ENCODE results near the gene RUNX2. TPM values are rescaled to one million over a fixed set of nuclear protein-coding genes. Genes with fewer than 3 reads are reported as not detected.

Gene RUNX2
- total and polyA plus RNA-seq, 10 donors: 0.86 to 9.4 (median 6.6) TPM

GRCh38 chr6:45619994-45620471, 291.9 kb downstream of the RUNX2 start:
- intact Hi-C loops (cut with DNase I; ENCODE audit: low total_unique reads): no loop called here
- Histone ChIP-seq H3K4me3 (no peak overlapping the region), H3K27ac (peak overlapping the region in 1 of 8 donors; percentile 25), H3K9me3 (no peaks in the 10 kb centered on the region), H3K27me3 (replicated peaks in 1 of 7) (no peaks in the 10 kb centered on the region), H3K36me3 (no peaks in the 10 kb centered on the region), H3K4me1 (peaks cover 0 to 10% (median 0%) of the 10 kb centered on the region in 6 donors)
- no peak for DNase-seq
- TF ChIP-seq POLR2A (IDR thresholded peaks at IDR 0.05) (no peak), POLR2AphosphoS5 (IDR thresholded peaks at IDR 0.05) (no peak)
- TF ChIP-seq, protein P1, sequence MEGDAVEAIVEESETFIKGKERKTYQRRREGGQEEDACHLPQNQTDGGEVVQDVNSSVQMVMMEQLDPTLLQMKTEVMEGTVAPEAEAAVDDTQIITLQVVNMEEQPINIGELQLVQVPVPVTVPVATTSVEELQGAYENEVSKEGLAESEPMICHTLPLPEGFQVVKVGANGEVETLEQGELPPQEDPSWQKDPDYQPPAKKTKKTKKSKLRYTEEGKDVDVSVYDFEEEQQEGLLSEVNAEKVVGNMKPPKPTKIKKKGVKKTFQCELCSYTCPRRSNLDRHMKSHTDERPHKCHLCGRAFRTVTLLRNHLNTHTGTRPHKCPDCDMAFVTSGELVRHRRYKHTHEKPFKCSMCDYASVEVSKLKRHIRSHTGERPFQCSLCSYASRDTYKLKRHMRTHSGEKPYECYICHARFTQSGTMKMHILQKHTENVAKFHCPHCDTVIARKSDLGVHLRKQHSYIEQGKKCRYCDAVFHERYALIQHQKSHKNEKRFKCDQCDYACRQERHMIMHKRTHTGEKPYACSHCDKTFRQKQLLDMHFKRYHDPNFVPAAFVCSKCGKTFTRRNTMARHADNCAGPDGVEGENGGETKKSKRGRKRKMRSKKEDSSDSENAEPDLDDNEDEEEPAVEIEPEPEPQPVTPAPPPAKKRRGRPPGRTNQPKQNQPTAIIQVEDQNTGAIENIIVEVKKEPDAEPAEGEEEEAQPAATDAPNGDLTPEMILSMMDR (IDR thresholded peaks at IDR 0.05 in 8 of 11, conservative IDR thresholded peaks at IDR 0.05 in 3 of 11): no peak
- WGBS, 5 donors: 73 to 87% (median 87%) methylated on average over 3 of the region's 3 CpGs

DNA sequence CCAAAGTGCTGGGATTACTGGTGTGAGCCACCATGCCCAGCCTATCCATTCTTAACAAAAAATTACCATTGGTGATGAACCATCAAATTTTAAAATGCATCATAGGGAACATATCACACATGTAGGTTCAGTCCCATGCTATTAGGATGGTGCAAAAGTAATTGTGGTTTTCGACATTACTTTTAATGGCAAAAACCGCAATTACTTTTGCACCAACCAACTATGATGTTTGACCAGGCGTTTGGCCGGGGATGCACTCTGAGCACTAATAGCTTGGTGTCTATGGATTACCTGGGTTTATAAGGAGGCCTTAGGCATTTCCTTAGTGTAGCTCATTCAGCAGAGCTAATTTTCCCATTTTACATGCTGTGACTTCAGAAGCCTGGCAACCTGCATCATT, 296.1 kb downstream of the RUNX2 start:
- no peak for DNase-seq

DNA sequence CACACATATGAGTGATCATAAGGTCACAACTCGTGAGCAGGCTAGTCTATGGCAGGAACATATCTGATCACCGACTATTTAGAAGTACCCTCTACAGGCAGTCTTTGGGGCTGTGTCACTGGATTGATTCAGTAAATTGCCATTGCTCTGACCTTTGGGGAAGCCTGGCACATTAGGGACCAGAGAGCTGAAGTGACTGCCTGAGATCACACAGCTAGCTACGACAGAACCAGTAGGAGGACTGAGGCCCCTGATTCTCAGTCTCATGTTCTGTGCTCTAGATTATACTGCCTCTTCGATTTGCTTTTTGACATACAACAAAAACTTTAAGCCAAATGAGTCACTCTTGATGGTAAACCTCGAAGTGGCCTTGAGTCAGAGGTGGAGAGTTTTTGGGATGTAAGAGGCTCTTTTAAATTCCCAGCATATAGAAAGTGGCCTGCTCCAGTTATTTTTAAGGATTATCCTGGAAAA, 297.1 kb downstream of the RUNX2 start:
- H3K9me3 ChIP-seq: no peaks in the 10 kb centered on the region
- 72 to 91% (median 86%) methylated on average over 5 of the region's 5 CpGs for WGBS, 5 donors
- intact Hi-C loops (cut with DNase I; ENCODE audit: low total_unique reads): no loop called here
- peaks cover 0 to 4% (median 0%) of the 10 kb centered on the region in 6 donors for H3K4me1 ChIP-seq
- DNase-seq: no peak
- TF ChIP-seq, protein P1 (IDR thresholded peaks at IDR 0.05 in 8 of 11, conservative IDR thresholded peaks at IDR 0.05 in 3 of 11): no peak
- no peak for TF ChIP-seq POLR2A (IDR thresholded peaks at IDR 0.05)
- no peak for TF ChIP-seq POLR2AphosphoS5 (IDR thresholded peaks at IDR 0.05)
- no peak overlapping the region for H3K27ac ChIP-seq
- H3K27me3 ChIP-seq (replicated peaks in 1 of 7): no peaks in the 10 kb centered on the region
- H3K4me3 ChIP-seq: no peak overlapping the region
- no peaks in the 10 kb centered on the region for H3K36me3 ChIP-seq

More for the DNA sequence above, 296.1 kb downstream of the RUNX2 start:
- no peak overlapping the region for H3K4me3 ChIP-seq
- no peak overlapping the region for H3K27ac ChIP-seq
- no peaks in the 10 kb centered on the region for H3K27me3 ChIP-seq (replicated peaks in 1 of 7)
- TF ChIP-seq, protein P1 (IDR thresholded peaks at IDR 0.05 in 8 of 11, conservative IDR thresholded peaks at IDR 0.05 in 3 of 11): no peak
- TF ChIP-seq POLR2A (IDR thresholded peaks at IDR 0.05): no peak
- no peak for TF ChIP-seq POLR2AphosphoS5 (IDR thresholded peaks at IDR 0.05)
- no peaks in the 10 kb centered on the region for H3K9me3 ChIP-seq
- 92 to 100% (median 97%) methylated on average over 4 of the region's 4 CpGs for WGBS, 5 donors
- H3K4me1 ChIP-seq: peaks cover 0 to 10% (median 0%) of the 10 kb centered on the region in 6 donors
- no peaks in the 10 kb centered on the region for H3K36me3 ChIP-seq
- intact Hi-C loops (cut with DNase I; ENCODE audit: low total_unique reads): no loop called here

DNA sequence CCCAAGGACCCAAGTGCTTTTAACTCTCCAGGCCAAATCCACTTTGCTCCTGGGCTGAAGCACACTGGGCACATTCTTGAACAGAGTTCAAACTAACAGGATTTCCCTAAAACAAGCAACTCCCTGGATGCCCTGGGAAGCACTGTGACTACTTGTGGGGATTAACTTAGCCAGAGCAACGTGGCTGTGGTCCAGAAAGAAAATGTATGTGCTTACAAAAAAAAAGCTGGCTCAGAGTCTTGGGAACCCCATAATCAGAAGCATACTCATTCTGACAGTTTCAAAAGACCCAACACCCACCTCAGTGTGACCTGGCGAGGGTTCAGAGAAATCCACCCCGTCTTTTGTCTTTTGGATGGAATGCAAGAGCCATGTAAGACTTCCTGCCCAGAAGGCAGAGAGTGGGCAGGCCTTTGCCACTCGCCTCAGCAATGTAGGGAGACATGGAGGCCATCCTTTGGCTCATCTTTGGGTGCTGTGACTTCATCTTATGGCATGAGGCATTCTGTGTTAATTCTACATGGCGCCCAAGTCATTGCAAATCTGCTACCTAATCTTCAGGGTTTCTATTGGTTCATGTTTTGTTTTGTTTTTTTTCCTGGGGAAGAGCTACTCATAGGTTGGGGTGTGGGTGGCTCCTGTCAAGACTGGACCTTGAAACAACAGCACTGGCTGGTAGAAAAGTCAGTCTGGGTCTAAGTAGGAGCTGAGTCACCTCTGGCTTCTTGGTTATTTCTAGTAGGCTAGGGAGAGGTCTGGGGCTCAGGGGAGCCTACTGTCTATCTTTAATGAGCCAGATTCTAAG, 298.2 kb downstream of the RUNX2 start:
- Histone ChIP-seq H3K9me3 (no peaks in the 10 kb centered on the region), H3K36me3 (no peaks in the 10 kb centered on the region), H3K4me3 (no peak overlapping the region), H3K27ac (no peak overlapping the region), H3K27me3 (replicated peaks in 1 of 7) (no peaks in the 10 kb centered on the region), H3K4me1 (no peaks in the 10 kb centered on the region)
- intact Hi-C loops (cut with DNase I; ENCODE audit: low total_unique reads): no loop called here
- TF ChIP-seq, protein P1 (IDR thresholded peaks at IDR 0.05 in 8 of 11, conservative IDR thresholded peaks at IDR 0.05 in 3 of 11): no peak
- TF ChIP-seq POLR2AphosphoS5 (IDR thresholded peaks at IDR 0.05) (no peak), POLR2A (IDR thresholded peaks at IDR 0.05) (no peak)
- 75 to 80% (median 77%) methylated on average over 5 of the region's 5 CpGs for WGBS, 5 donors
- DNase-seq: no peak

Data from spleen (tissue), 11 donors.